ENCODE measurements around the gene ACTRT2.

ACTRT2 gene

DNA sequence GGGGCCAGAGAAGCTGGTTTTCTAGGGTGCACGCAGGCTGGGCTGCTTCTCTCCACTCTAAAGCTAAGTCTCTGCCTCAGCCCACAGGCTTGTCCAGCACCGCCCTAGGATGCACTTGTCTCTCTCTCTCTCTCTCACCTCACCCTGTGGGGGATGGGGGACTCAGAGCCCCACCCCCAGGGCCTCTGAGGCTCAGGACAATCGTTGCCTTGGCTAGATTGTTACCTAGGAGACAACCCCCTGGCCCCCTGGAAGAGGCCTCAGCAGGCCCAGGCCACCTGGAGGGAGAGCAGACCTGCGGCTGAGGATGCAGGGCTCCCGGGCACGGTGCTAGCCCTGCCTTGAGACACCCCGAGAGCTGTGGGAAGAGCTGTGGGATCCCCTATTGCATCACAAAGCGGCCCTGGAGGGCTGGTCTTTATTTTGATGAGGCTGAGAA is at the start of gene ACTRT2:
ACTRT2 (plus strand) TSS at position 235 of the 439 bp plus-strand sequence. CDS start 220 bp downstream, outside the sequence.
- DNase-seq (ENCODE audit: low spot score) = no peak

DNA sequence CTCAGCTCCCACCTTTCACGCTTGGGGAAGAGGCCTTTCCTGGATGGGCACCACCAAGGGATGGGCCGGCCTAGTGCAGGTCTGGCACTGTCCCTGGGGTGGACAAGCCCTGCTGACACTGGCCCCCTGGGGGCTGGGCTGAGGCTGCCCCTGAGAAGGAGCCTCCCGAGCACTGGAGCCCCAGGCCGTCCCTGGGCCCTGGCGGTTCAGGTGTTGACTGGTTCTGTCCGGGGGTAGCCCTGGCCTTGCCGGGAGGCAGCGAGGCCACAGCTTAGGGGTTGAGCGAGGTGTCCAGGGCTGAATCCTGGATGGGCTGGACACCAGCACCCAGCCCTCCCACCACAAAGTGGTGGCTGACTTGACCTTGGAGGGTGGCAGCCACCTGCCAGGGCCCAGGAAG is 49.7 kb upstream of the ACTRT2 start:
- DNase-seq (ENCODE audit: low spot score) = no peak

DNA sequence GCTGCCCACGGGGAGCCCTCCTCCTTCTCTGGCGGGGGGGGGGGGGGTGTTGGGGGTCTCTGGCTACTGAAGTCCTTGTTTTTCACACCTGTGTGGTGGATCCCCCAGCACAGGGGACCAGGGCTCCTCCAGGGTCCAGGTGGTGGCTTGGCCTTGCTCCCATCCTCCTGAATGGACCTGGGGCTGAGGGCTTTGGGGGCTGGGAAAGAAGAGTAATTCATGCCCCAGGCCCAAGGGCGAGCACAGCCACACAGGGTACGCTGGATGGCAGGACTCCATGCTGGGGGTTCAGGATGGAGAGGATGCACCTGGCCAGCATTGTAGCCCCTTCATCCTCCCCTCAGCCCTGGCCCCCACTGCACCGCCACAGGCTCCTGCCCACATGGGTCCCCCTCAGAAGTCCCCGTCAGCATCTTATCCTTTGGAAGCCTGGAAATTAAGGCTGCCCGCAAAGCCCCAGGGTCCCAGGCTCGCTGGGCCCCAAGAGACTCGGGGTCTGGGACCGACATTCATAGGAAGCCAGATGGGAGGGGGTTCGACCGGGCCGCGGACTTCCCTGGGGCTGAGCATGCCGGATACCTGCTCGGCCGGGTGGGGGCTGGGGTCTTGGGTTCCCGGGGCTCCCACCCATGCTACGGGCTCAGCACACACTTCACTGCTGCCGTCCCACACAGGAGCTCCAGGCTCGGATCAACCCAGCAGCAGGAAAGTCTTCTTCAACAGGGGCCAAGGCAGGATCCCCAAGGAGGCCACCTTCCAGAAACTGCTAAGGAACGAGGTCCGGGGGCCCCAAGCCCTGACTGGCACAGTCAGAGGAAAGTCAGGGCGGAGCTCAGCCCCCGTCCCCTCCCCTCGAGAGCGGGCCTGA is 49.0 kb upstream of the ACTRT2 start:
- DNase-seq (ENCODE audit: low spot score) = no peak

DNA sequence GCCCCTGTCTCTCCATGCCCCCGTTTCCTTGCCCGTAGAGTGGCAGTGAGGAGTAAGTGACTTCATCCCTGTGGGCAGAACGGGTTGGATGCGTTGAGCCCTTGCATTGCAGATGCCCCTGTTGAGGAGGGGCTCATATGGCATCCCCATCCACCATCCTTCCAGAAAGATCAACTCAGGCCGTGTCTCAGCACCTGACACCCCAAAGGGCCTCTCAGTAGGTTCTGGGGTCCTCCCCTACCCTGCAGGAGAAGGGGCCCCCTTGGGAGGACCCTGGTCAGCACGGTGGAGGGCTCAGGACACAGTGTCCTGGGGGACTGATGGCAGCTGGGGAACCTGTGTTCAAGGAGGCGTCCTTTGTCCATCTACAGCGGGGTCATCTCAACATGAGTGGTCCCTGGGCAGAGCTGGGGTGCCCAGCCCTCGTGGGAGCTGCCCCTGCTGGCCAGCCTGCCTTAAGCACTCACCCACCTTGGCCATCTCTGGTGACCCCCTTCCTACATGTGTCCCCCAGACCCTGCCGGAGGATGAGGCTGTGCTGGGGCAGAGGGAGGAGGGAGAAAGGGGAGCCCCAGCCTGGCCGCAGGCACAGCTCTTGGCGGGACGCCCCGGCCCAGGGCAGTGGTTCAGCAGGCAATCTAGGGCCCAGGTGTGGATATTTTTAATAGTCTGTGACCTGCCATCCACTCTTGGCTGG is 48.2 kb upstream of the ACTRT2 start:
- DNase-seq (ENCODE audit: low spot score) = no peak

DNA sequence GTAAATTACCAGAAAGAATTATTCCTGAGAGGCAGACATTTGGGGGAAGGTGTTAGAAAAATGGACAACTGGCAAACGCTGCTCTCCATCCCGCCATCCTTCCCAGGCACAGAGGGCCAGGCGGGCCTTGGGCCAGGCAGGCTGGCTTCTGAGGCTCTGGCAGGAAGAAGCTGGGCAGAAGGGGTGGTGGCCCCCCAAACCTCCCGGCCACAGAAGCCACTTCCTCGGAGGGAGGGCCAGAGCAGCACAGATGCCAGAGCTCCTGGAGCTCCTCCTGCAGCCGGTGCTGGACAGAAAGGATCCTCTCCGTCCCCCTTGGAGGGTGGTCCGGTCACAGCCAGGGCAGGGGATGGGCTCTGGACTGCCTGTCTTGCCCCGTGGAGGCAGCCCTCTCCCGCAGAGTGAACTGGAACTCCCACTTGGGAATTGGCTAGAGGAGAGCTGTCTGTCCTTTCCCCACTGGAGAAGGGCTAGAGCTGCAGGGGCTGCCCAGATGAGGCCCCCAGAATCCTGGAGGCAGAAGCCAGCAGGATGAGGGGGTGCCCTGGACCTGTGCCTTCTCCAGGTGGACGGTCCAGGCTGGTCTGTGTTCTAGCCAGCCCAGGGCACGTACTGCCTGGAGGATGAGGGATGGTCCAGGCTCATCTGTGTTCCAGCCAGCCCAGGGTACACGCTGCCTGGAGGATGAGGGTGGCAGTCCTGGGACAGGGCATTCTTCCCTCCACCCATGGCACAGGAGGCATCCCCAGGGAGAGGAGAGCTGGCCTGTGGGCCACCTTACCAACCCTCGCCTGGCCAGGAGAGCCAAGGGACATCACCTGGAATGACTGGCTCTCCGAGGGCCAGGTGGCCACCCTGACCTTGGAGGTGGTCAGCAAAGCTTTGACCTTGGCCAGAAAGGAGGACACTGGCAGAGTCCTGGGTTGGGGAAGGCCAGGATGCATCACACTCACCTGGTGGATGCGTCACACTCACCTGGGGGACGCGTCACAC is 47.4 kb upstream of the ACTRT2 start:
- DNase-seq (ENCODE audit: low spot score) = no peak

DNA sequence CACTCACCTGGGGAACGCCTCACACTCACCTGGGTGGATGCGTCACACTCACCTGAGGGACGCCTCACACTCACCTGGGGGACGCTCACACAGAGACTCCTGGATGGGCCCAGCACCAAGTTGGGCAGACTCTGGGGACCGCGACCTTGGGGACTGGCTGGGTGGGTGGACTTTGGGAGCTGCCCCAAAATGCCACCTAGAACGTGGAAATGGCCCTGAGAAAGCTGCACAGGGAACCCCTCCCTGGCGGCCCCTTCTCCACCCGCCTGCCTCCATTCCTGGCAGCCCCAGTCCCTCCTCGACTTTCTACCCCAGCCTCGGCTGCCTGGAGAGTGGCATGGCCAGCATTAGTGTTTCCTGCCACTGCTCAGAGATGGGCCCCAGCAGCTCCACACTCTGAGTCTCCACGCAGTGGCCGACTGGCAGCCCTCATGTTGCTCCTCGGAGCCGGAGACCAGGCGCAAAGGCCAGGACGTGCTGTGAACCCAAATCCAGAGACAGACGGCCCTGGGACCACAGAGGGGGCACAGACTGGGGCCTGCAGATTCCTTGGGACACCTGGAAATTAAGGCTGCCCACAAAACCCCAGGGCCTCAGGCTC is 46.5 kb upstream of the ACTRT2 start:
- no peak for DNase-seq (ENCODE audit: low spot score)

GRCh38 chr1:2975466-2976179 is 45.6 kb upstream of the ACTRT2 start:
- no peak for DNase-seq (ENCODE audit: low spot score)

- DNase-seq (ENCODE audit: low spot score) = no peak
These were observed 45.1 kb upstream of the ACTRT2 start for GRCh38 chr1:2976180-2976562.

DNA sequence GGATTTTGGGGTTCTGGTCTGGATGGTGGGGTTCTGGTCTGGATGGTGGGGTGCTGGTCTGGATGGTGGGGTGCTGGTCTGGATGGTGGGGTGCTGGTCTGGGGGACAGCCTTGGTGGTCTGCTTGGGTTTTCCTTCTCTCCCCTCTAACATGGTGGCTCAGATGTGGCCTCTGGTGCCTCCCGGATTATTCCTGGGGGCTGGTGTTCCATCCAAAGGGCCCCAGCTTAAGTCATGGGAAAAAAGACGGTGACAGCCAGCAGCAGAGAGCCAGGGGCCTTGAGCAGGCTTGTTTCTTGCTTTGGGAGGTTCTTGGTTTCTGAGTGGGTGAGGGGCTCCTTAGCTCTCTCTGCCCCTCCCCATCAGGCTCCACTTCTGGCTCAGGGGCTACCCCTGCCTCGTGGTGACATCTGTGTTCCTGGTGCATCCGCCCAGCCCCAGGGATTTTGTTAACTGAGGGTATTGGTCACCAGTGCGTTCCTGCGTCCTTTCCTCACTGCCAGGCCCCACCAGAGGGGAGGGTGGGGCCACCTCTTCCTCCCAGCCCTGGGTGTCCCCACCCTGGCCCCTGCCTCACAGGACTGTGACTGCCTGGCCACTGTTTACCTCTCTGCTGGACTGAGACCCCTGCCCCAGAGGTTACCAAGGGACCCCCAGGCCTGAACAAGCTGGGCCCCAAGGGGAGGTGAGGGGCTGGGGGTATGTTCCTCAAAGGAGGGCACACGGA is 43.2 kb upstream of the ACTRT2 start:
- no peak for DNase-seq (ENCODE audit: low spot score)

GRCh38 chr1:2978691-2979190 is 42.5 kb upstream of the ACTRT2 start:
- DNase-seq (ENCODE audit: low spot score) = no peak

GRCh38 chr1:2979191-2980072 is 41.8 kb upstream of the ACTRT2 start:
- no peak for DNase-seq (ENCODE audit: low spot score)

DNA sequence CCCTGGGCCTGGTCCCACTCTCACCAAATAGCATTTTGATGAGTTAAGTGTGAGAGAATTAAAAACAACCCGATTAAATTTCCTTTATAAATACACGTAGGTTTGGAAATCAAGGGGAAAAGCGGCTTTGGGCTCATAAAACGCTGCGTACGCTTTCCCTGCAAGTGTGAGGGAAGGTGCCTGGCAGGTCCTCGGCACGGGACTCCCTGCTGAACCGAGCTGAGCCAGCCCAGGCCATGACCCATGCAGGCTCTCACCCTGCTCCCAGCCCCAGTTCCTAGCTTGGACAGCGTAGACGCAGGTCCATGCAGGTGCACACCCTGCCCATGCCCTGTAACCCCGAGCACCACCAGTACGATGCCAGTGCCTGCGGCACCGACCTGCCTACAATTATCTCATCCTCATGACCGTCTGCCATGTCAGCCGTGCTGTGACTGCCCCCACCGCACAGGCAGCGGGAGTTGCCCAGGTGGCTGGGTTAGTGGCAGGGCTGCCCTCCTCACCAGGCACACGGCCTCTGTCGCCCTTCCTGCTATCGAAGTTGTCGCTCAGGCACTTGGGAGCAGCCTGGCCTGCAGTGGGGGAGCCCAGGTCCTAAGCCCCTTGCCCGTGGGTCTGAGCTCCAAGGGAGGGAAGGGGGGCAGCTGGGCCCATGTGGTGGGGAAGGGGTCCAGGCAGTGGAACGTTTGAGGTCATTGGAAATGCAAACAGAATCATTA is 41.0 kb upstream of the ACTRT2 start:
- DNase-seq (ENCODE audit: low spot score) = no peak

GRCh38 chr1:2980849-2981248 is 40.4 kb upstream of the ACTRT2 start:
- no peak for DNase-seq (ENCODE audit: low spot score)

DNA sequence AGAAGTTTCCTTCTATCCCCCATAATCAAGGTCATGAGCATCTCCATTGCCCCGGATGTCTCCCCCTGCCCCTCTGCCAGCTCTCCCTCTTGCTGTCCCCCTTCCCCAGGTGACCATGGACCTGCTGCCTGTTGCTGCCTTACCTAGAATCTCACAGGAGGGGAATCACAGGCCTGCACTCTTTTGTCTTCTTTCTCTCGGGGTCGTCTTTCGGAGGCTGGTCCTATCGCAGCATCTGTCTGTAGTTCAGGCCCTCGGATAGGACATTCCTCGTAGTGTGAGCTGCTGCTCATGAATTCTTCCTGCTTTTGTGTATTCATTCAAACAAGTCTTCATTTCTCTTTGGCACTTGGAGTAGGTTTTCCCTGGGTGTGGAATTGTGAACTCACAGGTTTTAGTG is 39.9 kb upstream of the ACTRT2 start:
- DNase-seq (ENCODE audit: low spot score) = no peak

GRCh38 chr1:2981981-2982614 is 39.2 kb upstream of the ACTRT2 start:
- DNase-seq (ENCODE audit: low spot score) = no peak

DNA sequence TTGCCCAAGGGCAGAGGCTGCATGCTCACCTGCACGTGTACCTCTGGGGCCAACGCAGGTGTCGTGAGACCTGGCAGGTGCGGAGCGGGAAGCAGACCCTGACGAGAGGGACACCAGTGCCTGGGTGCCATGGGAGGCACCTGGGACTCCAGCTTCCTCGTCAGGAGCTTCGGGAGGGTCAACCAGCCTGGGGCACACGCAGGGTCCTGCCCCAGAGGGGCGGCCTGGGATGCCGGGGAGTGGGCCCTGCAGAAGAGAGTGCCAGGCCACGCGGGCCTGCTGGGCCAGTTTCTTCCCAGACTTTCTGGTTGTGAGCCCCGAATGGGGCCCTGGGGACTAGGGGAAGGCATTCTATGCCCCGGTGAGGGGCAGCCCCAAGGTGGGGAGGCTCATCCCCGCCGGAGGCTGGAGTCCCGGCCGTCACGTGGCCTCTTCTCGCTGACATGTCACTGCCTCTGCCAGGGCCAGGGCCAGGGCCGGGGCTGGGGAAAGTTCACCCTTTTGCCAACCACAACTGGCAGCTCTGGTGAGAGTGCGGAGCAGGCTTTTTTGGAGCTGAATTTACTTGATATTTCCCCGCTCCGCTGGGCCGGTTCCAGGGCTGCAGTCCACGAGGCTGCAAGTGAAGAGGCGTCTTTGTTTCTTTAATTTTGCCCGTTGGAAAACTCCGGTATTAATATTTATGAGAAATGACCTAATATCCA is 38.5 kb upstream of the ACTRT2 start:
- DNase-seq (ENCODE audit: low spot score) = no peak

DNA sequence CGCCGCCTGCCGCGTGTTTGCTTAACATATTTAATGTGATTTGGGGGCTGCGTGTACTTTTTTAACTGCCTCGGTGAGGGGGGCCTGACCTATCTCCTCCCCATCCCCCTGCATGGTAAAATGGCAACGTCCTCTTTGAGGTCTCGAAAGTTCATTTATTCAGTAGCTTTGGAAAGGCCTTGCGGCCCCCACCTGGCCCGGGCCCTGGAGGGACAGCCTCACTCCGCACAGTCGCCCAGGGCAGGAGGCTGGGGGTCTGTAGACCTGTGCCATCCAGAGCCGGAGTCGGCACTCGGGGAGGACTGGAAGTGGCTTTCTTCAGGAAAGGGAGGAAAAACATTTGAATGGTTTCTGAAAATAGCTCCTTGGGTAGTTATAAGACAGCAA is 38.0 kb upstream of the ACTRT2 start:
- DNase-seq (ENCODE audit: low spot score) = no peak
